Activated T-cell treated with anti-CD3 and anti-CD28 coated beads, Interleukin-2, amount 50 U/mL, for 24 hours (primary cell): ENCODE measurements around the gene DESI2.

Source experiments
- DNase-seq: peaks from one replicate; pipeline ENCODE4 v3.0.0-alpha.2; 2020
- H3K27ac Mint-ChIP-seq: 2 replicates; pipeline ENCODE4 v1.8.0; 2020; ENCODE audit warnings: mild to moderate bottlenecking, mixed read lengths
- H3K27me3 Mint-ChIP-seq: 2 replicates; pipeline ENCODE4 v1.8.0; 2020; ENCODE audit warnings: mixed read lengths
- H3K36me3 Mint-ChIP-seq: 2 replicates; pipeline ENCODE4 v1.8.0; 2020; ENCODE audit warnings: low read depth, mixed read lengths
- H3K4me1 Mint-ChIP-seq: 2 replicates; pipeline ENCODE4 v1.8.0; 2020; ENCODE audit warnings: low read depth, mixed read lengths
- H3K4me3 Mint-ChIP-seq: 2 replicates; pipeline ENCODE4 v1.8.0; 2020; ENCODE audit warnings: mild to moderate bottlenecking, moderate library complexity, mixed read lengths
- H3K9me3 Mint-ChIP-seq: 2 replicates; pipeline ENCODE4 v1.8.0; 2020; ENCODE audit warnings: mixed read lengths

The DESI2 gene

DNA sequence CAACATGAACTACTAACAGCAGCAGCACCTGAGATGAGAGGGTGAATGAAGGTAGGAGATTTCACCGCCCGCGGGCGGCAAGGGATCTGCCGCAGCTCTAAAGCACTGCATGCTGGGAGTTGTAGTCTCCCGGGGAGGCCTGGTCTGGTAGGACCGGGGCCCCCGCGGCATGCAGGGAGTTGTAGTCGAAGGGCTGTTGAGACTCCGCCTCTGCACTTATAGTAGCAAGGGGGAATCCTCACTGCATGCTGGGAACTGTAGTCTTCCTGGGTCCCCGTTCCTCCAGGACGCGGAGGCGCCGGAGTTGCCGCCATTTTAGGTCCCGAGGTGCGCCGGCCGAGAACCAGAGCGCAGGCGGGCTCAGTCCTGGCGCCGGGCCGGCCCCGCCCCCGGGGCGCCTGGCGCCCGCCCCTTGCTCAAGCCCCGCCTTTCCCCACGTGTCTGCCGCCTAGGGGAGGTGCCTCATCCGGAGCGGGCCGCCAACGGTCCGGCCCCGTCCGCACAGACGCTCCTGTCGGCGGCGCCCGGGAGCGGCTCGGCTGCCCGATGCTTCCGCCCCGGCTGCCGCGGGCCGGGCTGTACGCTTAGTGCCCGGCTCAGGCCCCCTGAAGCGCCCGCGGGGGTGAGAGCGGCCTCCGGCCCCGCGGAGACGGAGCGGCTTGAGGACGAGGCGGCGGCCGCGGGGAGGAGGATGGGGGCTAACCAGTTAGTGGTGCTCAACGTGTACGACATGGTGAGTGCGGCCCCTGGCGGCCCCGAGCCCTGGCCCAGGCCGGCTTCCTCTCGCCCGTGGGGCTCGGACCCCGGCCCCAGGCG, at the start of gene DESI2:
Gene DESI2 (plus strand): TSS at position 504 of the 816 bp plus-strand sequence. CDS start 188 bp downstream, at position 692.
- no peaks in the 10 kb centered on the region for H3K9me3 Mint-ChIP-seq
- H3K27me3 Mint-ChIP-seq = no peaks in the 10 kb centered on the region
- peak within 1 kb of the TSS; percentile 80 for H3K4me3 Mint-ChIP-seq
- peaks cover 17% of the 10 kb centered on the region for H3K36me3 Mint-ChIP-seq
- DNase-seq = peak; percentile 98
- peaks cover 19% of the 10 kb centered on the region for H3K4me1 Mint-ChIP-seq
- H3K27ac Mint-ChIP-seq = peak within 1 kb of the TSS; percentile 94

DNA sequence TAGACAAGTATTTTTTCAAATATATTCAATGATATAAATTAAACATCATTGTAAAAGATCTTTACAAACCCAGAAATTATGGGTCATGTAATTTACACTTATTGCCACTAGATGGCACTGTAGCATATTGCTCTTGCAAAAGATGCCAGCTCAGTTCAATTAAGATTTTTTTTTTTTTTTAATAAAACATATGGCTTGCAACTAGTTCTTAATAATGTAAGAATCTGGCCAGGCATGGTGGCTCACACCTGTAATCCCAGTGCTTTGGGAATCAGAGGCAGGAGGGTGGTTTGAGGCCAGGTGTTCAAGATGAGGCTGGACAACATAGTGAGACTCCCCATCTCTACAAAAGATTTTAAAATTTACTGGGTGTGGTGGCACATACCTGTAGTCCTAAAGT, 49.4 kb upstream of the DESI2 start:
- no peak for DNase-seq
- Mint-ChIP-seq H3K9me3 (no peaks in the 10 kb centered on the region), H3K27ac (no peak overlapping the region), H3K4me1 (peaks cover 15% of the 10 kb centered on the region), H3K36me3 (no peaks in the 10 kb centered on the region), H3K4me3 (no peak overlapping the region), H3K27me3 (peaks cover 15% of the 10 kb centered on the region)

DNA sequence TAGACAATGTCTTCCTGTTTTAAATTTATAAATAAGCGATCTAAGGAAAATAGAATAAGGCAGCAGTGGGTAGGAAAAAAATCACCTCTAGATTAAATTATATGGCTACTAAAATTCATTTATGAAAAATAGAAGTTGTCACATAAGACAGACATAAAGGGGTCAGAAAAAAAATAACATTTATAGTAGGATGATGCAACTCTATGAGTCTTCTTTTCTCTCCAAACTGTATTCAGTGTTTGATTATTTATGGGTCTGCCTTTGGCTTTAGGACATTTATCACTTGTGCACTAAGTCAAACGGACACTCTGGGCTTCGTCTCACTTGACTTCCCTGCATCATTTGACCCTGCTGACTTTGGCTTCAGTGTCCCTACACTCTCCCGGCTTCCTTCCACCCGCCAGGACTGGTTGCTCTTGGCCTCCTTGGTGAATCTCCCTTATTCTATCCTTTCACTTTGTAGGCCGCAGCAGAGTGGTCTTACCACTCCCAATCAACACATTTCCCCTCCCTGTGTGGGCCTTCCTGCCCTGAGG, 47.0 kb upstream of the DESI2 start:
- Mint-ChIP-seq H3K27me3 (peaks cover 15% of the 10 kb centered on the region), H3K36me3 (no peaks in the 10 kb centered on the region), H3K9me3 (no peaks in the 10 kb centered on the region), H3K4me1 (no peaks in the 10 kb centered on the region), H3K4me3 (no peak overlapping the region), H3K27ac (no peak overlapping the region)
- DNase-seq = no peak

DNA sequence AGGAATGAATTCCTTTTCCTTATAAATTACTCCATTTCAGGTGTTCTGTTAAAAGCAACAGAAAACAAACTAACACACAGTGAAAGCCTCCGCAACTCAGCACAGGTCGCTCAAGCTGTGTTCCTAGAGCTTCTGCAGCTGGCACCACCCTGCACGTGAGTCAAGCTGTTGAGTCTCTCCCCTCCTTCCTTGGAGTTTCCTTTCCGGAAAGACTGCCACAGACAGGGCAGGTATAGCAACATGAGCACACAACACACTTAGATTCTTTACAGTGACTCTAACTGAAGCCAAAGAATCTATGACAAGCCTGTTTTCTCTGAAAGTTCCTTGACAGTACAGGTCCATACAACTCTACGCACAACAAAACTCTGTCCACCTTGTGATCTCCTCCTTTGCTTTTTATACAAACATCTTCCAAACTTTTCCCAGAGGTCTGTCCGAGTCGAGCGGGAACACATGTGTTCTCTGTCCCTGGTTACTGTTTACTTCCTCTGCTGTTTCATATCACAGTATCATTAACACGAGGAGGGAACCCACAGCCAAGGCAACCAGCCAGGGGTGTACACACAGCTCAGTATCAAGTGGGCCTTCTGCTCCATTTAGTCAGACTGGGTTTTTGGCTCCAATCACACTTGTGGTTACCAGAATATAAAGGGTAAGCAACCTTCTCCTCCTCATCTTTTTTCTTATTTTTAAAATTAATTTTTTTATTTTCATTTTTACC, 38.7 kb upstream of the DESI2 start:
- H3K36me3 Mint-ChIP-seq = no peaks in the 10 kb centered on the region
- H3K27me3 Mint-ChIP-seq = no peaks in the 10 kb centered on the region
- H3K4me1 Mint-ChIP-seq = no peaks in the 10 kb centered on the region
- no peak for DNase-seq
- no peak overlapping the region for H3K4me3 Mint-ChIP-seq
- no peaks in the 10 kb centered on the region for H3K9me3 Mint-ChIP-seq
- no peak overlapping the region for H3K27ac Mint-ChIP-seq

DNA sequence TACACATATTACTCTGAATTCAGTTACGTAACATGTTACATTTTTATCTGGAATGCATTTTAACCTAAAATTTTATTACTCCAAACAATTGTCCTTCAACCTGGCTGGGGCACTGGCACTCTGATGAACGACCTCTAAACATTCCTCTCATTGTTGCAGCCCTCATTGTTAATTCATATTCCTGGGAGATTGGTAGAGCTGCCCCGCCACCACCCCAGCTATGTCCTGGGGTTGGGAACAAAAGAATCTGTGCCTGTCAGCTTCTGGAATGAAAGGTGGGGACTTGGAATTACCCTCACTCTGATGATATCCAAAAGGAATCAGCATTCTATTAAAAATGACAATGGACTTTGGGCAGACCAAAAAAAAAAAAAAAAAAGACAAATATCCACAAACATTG, 38.0 kb upstream of the DESI2 start:
- H3K27ac Mint-ChIP-seq = no peak overlapping the region
- no peaks in the 10 kb centered on the region for H3K4me1 Mint-ChIP-seq
- no peak overlapping the region for H3K4me3 Mint-ChIP-seq
- no peak for DNase-seq
- H3K36me3 Mint-ChIP-seq = no peaks in the 10 kb centered on the region
- no peaks in the 10 kb centered on the region for H3K27me3 Mint-ChIP-seq
- H3K9me3 Mint-ChIP-seq = no peaks in the 10 kb centered on the region

DNA sequence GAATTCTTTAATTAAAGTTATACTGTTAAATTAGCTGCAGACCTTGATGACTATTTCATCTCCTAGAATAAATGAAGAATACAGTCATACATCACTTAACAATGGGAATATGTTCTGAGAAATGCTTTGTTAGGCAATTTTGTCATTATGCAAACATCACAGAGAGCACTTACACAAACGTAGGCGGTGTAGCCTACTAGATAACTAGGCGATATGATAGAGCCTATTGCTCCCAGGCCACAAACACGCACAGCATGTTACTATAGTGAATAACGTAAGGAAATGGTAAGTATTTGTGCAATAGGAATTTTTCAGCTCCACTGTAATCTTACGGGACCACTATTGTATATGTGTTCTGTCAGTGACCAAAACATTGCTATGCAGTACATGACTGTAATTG, 37.6 kb upstream of the DESI2 start:
- no peak overlapping the region for H3K4me3 Mint-ChIP-seq
- no peaks in the 10 kb centered on the region for H3K9me3 Mint-ChIP-seq
- H3K27ac Mint-ChIP-seq = no peak overlapping the region
- H3K4me1 Mint-ChIP-seq = no peaks in the 10 kb centered on the region
- H3K36me3 Mint-ChIP-seq = no peaks in the 10 kb centered on the region
- no peak for DNase-seq
- no peaks in the 10 kb centered on the region for H3K27me3 Mint-ChIP-seq

DNA sequence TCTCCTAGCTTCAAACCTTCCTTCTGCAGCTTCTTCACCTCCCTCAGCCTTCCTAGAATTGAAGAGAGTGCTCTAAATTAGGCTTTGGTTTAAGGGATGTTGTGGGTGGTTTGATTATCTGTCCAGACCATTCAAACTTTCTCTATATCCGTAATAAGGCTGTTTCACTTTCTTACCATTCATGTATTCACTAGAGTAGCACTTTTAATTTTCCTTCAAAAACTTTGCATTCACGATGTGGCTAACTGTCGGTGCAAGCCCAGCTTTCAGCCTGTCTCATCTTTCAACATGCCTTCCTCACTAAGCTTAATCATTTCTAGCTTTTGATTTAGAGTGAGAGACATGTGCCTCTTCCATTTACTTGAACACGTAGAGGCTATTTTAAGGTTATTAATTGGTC, 26.2 kb upstream of the DESI2 start:
- peaks cover 13% of the 10 kb centered on the region for H3K27me3 Mint-ChIP-seq
- no peaks in the 10 kb centered on the region for H3K4me1 Mint-ChIP-seq
- H3K36me3 Mint-ChIP-seq = no peaks in the 10 kb centered on the region
- no peak for DNase-seq
- no peak overlapping the region for H3K27ac Mint-ChIP-seq
- H3K9me3 Mint-ChIP-seq = no peaks in the 10 kb centered on the region
- no peak overlapping the region for H3K4me3 Mint-ChIP-seq

DNA sequence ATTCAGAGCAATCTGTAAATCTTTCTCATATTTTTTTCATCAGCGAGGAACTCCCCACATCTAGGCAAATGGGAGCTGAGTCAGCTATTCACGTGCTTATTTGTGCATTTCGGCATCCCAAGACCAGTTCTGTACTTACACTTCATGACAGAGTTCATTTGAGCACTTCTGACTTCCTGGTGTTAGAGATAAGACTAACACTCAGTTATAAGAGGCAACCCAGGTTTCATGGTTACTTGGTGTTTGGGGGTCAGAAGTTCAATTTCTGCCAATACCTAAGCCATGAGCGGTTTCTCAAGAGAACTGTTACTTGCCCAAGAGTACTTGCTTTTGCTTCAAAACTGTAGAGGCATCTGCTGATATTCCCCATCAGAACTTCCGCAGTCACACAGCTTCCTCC, 24.1 kb upstream of the DESI2 start:
- H3K27me3 Mint-ChIP-seq = peaks cover 13% of the 10 kb centered on the region
- H3K36me3 Mint-ChIP-seq = no peaks in the 10 kb centered on the region
- no peak for DNase-seq
- no peak overlapping the region for H3K27ac Mint-ChIP-seq
- no peaks in the 10 kb centered on the region for H3K4me1 Mint-ChIP-seq
- H3K9me3 Mint-ChIP-seq = no peaks in the 10 kb centered on the region
- no peak overlapping the region for H3K4me3 Mint-ChIP-seq

DNA sequence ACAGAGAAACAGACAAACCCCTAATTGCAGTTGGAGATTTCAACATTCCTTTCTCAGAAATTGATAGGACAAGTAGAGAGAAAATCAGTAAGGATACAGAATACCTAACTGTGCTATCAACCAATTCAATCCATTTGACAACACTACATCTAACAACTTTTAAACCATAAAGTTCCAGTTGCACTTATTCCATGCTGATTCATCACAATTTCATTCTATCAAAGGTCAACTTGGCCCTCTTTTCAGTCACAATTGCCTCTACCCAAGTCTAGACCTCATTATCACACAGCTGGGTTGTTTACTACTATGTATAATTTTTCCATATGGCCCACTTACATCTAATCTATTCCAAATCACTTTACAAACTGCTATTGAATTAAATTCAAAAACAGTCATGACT, 19.8 kb upstream of the DESI2 start:
- no peak overlapping the region for H3K4me3 Mint-ChIP-seq
- peaks cover 6% of the 10 kb centered on the region for H3K27me3 Mint-ChIP-seq

DNA sequence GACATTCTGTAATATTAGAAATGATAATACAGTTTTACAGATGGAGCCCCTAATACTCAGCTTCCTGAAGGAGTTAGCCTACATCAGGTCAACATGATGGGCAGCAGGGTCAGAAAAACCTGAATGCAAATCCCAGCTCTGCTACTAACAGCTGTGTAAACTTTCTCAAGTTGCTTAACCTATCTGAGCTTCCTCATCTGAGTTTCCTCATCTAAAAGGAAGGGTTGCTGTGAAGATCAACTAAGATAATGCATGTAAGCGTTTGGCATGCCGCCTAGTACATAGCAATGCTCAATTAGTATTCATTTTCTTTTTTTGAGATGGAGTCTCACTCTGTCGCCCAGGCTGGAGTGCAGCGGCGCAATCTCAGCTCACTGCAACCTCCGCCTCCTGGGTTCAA, 18.4 kb upstream of the DESI2 start:
- H3K9me3 Mint-ChIP-seq = no peaks in the 10 kb centered on the region
- no peak overlapping the region for H3K4me3 Mint-ChIP-seq
- H3K36me3 Mint-ChIP-seq = no peaks in the 10 kb centered on the region
- no peaks in the 10 kb centered on the region for H3K4me1 Mint-ChIP-seq
- H3K27me3 Mint-ChIP-seq = peaks cover 3% of the 10 kb centered on the region
- no peak overlapping the region for H3K27ac Mint-ChIP-seq
- no peak for DNase-seq

More for the DNA sequence above, 19.8 kb upstream of the DESI2 start:
- Mint-ChIP-seq H3K4me1 (no peaks in the 10 kb centered on the region), H3K36me3 (no peaks in the 10 kb centered on the region), H3K9me3 (no peaks in the 10 kb centered on the region), H3K27ac (no peak overlapping the region)
- no peak for DNase-seq

DNA sequence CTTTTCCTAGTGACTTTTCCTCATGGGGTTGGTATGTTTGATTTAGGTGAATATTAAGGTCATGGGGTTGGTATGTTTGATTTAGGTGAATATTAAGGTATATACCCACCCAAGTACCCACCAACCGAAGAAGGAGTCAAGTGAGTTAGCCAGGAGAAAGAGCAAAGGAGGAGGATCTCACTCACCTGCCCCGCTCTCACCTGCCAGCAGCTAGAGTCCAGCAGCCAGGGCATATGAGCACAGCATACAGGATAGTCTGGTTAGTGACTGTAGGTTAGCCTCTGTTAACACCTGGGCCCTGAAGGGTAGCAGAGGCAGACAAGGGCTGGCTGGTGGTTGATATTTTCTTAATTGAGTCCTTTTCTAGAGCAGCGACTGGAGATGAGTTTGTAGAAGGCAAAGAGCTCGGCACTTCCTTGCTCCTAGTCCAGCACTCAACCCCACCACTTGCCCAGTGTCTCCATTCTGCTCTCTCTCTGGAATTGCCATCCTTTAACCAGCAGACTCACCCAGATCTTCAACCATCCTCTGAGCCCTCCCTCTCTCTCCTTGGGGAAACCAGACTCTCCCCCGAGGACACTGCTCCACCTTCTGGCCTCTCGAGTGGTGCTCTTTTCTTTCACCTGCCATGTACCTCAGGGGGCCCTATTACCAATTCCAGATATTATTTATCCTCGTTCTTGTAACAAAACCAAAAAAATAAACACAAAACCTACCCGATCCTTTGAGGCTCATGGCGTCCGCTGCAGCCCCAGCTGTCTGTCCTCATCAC, 16.3 kb upstream of the DESI2 start:
- H3K9me3 Mint-ChIP-seq = no peaks in the 10 kb centered on the region
- H3K4me1 Mint-ChIP-seq = no peaks in the 10 kb centered on the region
- no peak overlapping the region for H3K27ac Mint-ChIP-seq
- no peak overlapping the region for H3K4me3 Mint-ChIP-seq
- no peak for DNase-seq
- peaks cover 3% of the 10 kb centered on the region for H3K27me3 Mint-ChIP-seq
- no peaks in the 10 kb centered on the region for H3K36me3 Mint-ChIP-seq

DNA sequence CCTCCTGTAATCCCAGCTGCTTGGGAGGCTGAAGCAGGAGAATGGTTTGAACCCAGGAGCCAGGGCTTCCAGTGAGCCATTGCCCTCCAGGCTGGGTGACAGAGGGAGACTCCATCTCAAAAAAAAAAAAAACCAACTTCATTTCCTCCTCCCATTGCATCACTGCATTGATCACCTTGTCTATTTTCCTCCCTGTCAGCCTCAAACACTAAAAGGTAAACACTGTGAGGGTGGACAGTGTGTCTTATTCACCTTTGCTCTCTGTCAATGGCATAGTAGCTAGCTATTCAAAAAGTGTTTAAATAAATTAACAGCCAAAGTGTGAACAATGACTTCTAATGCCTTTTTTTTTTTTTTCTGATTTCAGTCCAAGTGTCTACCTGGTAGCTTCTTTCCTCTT, 13.4 kb upstream of the DESI2 start:
- H3K4me3 Mint-ChIP-seq = no peak overlapping the region
- H3K36me3 Mint-ChIP-seq = no peaks in the 10 kb centered on the region
- no peak overlapping the region for H3K27ac Mint-ChIP-seq
- DNase-seq = no peak
- H3K9me3 Mint-ChIP-seq = no peaks in the 10 kb centered on the region
- no peaks in the 10 kb centered on the region for H3K4me1 Mint-ChIP-seq
- peaks cover 18% of the 10 kb centered on the region for H3K27me3 Mint-ChIP-seq

DNA sequence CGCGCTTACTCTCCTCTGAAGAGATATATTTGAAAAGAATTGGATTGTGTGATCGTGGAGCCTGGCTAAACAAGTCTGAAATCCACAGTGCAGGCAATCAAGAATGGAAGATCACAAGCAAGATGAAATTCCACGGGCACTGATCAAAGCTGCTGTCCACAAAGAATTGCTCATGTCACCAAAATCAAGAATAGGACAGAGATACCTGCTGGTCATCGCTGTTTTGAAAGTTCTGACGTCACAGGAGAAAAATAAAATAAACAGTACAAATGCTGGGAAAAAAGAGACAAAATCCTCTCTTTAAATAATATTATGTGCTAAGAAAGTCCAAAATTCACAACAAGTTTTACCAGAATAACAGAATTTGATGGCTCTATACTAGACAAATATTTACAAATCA, 12.0 kb upstream of the DESI2 start:
- no peak overlapping the region for H3K4me3 Mint-ChIP-seq
- no peaks in the 10 kb centered on the region for H3K4me1 Mint-ChIP-seq
- peaks cover 18% of the 10 kb centered on the region for H3K27me3 Mint-ChIP-seq
- DNase-seq = no peak
- no peaks in the 10 kb centered on the region for H3K36me3 Mint-ChIP-seq
- no peaks in the 10 kb centered on the region for H3K9me3 Mint-ChIP-seq
- no peak overlapping the region for H3K27ac Mint-ChIP-seq

DNA sequence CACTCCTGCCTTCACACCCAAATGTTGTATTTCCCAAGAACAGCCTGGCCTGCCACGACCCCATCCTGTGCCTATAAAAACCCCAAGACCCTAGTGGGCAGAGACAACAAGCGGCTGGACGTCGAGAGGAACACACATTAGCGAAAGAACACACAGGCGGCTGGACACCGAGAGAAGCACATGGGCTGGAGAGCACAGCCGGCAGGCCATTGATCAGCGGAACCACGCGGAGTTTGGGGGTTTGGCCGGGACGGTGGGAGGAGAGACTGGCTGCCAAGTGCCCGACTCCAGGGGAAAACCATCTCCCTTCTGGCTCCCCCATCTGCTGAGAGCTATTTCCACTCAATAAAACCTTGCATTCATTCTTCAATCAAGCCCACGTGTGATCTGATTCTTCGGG, 10.4 kb upstream of the DESI2 start:
- H3K27ac Mint-ChIP-seq = no peak overlapping the region
- no peaks in the 10 kb centered on the region for H3K9me3 Mint-ChIP-seq
- peaks cover 18% of the 10 kb centered on the region for H3K27me3 Mint-ChIP-seq
- no peak overlapping the region for H3K4me3 Mint-ChIP-seq
- H3K4me1 Mint-ChIP-seq = no peaks in the 10 kb centered on the region
- no peak for DNase-seq
- no peaks in the 10 kb centered on the region for H3K36me3 Mint-ChIP-seq
